Measurements from ENCODE around the gene HEATR5A. TPM values are rescaled to one million over a fixed set of nuclear protein-coding genes. Genes with fewer than 3 reads are reported as not detected.

Gene HEATR5A
- total and polyA plus RNA-seq, 2 of the 13 experiments (the other 11 are each of a cell fraction or from before 2014, with no cell fraction given) = 36.4 to 105 TPM

GRCh38 chr14:31251028-31251958 lies 169.1 kb downstream of the HEATR5A start (continued):
- TF ChIP-seq, protein P1, sequence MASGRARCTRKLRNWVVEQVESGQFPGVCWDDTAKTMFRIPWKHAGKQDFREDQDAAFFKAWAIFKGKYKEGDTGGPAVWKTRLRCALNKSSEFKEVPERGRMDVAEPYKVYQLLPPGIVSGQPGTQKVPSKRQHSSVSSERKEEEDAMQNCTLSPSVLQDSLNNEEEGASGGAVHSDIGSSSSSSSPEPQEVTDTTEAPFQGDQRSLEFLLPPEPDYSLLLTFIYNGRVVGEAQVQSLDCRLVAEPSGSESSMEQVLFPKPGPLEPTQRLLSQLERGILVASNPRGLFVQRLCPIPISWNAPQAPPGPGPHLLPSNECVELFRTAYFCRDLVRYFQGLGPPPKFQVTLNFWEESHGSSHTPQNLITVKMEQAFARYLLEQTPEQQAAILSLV (CRISPR knock-in tag; IDR thresholded peaks at IDR 0.05; ENCODE audit: borderline replicate concordance) = peak; percentile 36; the same call in 1 of the 2 replicates
- TF ChIP-seq, protein P2, sequence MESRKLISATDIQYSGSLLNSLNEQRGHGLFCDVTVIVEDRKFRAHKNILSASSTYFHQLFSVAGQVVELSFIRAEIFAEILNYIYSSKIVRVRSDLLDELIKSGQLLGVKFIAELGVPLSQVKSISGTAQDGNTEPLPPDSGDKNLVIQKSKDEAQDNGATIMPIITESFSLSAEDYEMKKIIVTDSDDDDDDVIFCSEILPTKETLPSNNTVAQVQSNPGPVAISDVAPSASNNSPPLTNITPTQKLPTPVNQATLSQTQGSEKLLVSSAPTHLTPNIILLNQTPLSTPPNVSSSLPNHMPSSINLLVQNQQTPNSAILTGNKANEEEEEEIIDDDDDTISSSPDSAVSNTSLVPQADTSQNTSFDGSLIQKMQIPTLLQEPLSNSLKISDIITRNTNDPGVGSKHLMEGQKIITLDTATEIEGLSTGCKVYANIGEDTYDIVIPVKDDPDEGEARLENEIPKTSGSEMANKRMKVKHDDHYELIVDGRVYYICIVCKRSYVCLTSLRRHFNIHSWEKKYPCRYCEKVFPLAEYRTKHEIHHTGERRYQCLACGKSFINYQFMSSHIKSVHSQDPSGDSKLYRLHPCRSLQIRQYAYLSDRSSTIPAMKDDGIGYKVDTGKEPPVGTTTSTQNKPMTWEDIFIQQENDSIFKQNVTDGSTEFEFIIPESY (CRISPR knock-in tag; IDR thresholded peaks at IDR 0.05) = peak; percentile 16; the same call in 1 of the 2 replicates
- 0 out of 2 replicates have a peak, but pooled peaks have one; percentile 36 for TF ChIP-seq ZNF451 (CRISPR knock-in tag; IDR thresholded peaks at IDR 0.05)
- TF ChIP-seq ZNF567 (CRISPR knock-in tag; IDR thresholded peaks at IDR 0.05; ENCODE audit: borderline replicate concordance) = no peak; the same call in 1 of the 2 replicates
- no peak for TF ChIP-seq ATF7 (IDR thresholded peaks at IDR 0.05)
- TF ChIP-seq ATF7 (CRISPR knock-in tag; IDR thresholded peaks at IDR 0.05) = no peak
- peak; percentile 33; the same call in 1 of the 2 replicates for TF ChIP-seq FOXA3 (CRISPR knock-in tag; IDR thresholded peaks at IDR 0.05)
- TF ChIP-seq ZNF569 (CRISPR knock-in tag; IDR thresholded peaks at IDR 0.05; ENCODE audit: borderline replicate concordance) = no peak
- peak; percentile 57 for TF ChIP-seq ISL2 (CRISPR knock-in tag; IDR thresholded peaks at IDR 0.05)
- TF ChIP-seq KDM4B (CRISPR knock-in tag; IDR thresholded peaks at IDR 0.05) = no peak
- TF ChIP-seq, protein P3, sequence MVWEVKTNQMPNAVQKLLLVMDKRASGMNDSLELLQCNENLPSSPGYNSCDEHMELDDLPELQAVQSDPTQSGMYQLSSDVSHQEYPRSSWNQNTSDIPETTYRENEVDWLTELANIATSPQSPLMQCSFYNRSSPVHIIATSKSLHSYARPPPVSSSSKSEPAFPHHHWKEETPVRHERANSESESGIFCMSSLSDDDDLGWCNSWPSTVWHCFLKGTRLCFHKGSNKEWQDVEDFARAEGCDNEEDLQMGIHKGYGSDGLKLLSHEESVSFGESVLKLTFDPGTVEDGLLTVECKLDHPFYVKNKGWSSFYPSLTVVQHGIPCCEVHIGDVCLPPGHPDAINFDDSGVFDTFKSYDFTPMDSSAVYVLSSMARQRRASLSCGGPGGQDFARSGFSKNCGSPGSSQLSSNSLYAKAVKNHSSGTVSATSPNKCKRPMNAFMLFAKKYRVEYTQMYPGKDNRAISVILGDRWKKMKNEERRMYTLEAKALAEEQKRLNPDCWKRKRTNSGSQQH (CRISPR knock-in tag; IDR thresholded peaks at IDR 0.05; ENCODE audit: low read depth) = 0 out of 2 replicates have a peak, but pooled peaks have one; percentile 50
- peak; percentile 62; the same call in 1 of the 2 replicates for TF ChIP-seq ZNF512B (CRISPR knock-in tag; IDR thresholded peaks at IDR 0.05; ENCODE audit: borderline replicate concordance)
- peak; percentile 57; the same call in 1 of the 2 replicates for TF ChIP-seq ZNF292 (CRISPR knock-in tag; IDR thresholded peaks at IDR 0.05; ENCODE audit: borderline replicate concordance, low read depth)
- no peak for TF ChIP-seq SMC3 (IDR thresholded peaks at IDR 0.05; ENCODE audit: low read length)
- no peak for TF ChIP-seq XRCC5 (optimal IDR thresholded peaks at IDR 0.05; ENCODE audit: low read length)
- TF ChIP-seq, protein P4, sequence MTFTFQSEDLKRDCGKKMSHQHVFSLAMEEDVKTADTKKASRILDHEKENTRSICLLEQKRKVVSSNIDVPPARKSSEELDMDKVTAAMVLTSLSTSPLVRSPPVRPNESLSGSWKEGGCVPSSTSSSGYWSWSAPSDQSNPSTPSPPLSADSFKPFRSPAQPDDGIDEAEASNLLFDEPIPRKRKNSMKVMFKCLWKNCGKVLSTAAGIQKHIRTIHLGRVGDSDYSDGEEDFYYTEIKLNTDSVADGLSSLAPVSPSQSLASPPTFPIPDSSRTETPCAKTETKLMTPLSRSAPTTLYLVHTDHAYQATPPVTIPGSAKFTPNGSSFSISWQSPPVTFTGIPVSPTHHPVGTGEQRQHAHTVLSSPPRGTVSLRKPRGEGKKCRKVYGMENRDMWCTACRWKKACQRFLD (CRISPR knock-in tag; IDR thresholded peaks at IDR 0.05; ENCODE audit: borderline replicate concordance) = 0 out of 2 replicates have a peak, but pooled peaks have one; percentile 50
- peak; percentile 38; the same call in 1 of the 2 replicates for TF ChIP-seq ZBTB7B (CRISPR knock-in tag; IDR thresholded peaks at IDR 0.05)
- TF ChIP-seq FOXK2 (IDR thresholded peaks at IDR 0.05) = 0 out of 2 replicates have a peak, but pooled peaks have one; percentile 2
